B cell (primary cell): Measurements from ENCODE around the gene PCBP1. TPM values are rescaled to one million over a fixed set of nuclear protein-coding genes. Genes with fewer than 3 reads are reported as not detected.

Source experiments
- ATAC-seq: fragments of 200-7000 bp; cut with Tn5 transposase; one replicate; pipeline ENCODE4 v1.10.0; 2021; ENCODE audit warnings: low read depth, mild to moderate bottlenecking, moderate number of reproducible peaks, moderate library complexity
- CTCF ChIA-PET: fragments of 350-600 bp; sonication (Branson Sonifier 250); formaldehyde crosslinking; loops from one replicate; lab custom pipeline; 2021; ENCODE audit warnings: antibody characterized with exemption, inconsistent platforms; lab: Charles Lee
- POLR2A ChIA-PET: fragments of 350-600 bp; sonication (Branson Sonifier 250); formaldehyde crosslinking; loops from one replicate; lab custom pipeline; 2021; ENCODE audit warnings: antibody characterized with exemption; lab: Charles Lee
- DNase-seq: peaks from one replicate; pipeline ENCODE4 v3.0.0; 2013
- H2AFZ ChIP-seq: 2 replicates; pipeline ENCODE4 v1.6.1; 2012; ENCODE audit warnings: mild to moderate bottlenecking, low read depth, low read length; ENCODE audit not compliant: insufficient read depth, poor library complexity, severe bottlenecking
- H3K27ac ChIP-seq, 2 donors: 1 replicate in 1 of 2; 2 replicates in 1 of 2; pipeline ENCODE4 v1.5.1; 2012 to 2013; ENCODE audit warnings: low read length in 2 of 2, mild to moderate bottlenecking in 2 of 2, moderate library complexity in 1 of 2
- H3K27me3 ChIP-seq, 4 experiments: fragments of 200-600 bp in 1 of 4; sonication (generic) in 1 of 4; replicated peaks in 1 of 4; 1 replicate in 2 of 4; 2 replicates in 2 of 4; pipeline versions ENCODE4 v1.6.1 to v1.7.0; 2013 to 2016; ENCODE audit warnings: low read length in 3 of 4, mild to moderate bottlenecking in 2 of 4, mixed read lengths in 1 of 4, moderate library complexity in 1 of 4; ENCODE audit not compliant: insufficient read depth in 4 of 4, control insufficient read depth in 3 of 4; ENCODE audit errors: control extremely low read depth in 1 of 4
- H3K36me3 ChIP-seq, 2 experiments: replicated peaks in 1 of 2; 1 replicate in 1 of 2; 2 replicates in 1 of 2; pipeline versions ENCODE4 v1.6.1 to v1.7.1; 2013; ENCODE audit warnings: low read length in 1 of 2; ENCODE audit not compliant: insufficient read depth in 2 of 2, control insufficient read depth in 1 of 2; ENCODE audit errors: control extremely low read depth in 1 of 2, extremely low read depth in 1 of 2
- H3K4me1 ChIP-seq, 2 donors: fragments of 200-600 bp in 1 of 2; sonication (generic) in 1 of 2; 1 replicate in 1 of 2; 2 replicates in 1 of 2; pipeline versions ENCODE4 v1.5.1 to v1.6.1; 2013 to 2017; ENCODE audit warnings: low read length in 2 of 2; ENCODE audit not compliant: control insufficient read depth in 2 of 2, insufficient read depth in 2 of 2
- H3K4me2 ChIP-seq: replicated peaks from 2 replicates; pipeline ENCODE3; 2012; ENCODE audit warnings: mild to moderate bottlenecking, low read depth, low read length; ENCODE audit not compliant: poor library complexity, severe bottlenecking
- H3K4me3 ChIP-seq, 5 experiments: fragments of 200-600 bp in 1 of 5; sonication (generic) in 1 of 5; 1 replicate in 3 of 5; 2 replicates in 2 of 5; pipeline versions ENCODE4 v1.5.1 to v1.7.0; 2011 to 2016; ENCODE audit warnings: low read length in 4 of 5, mild to moderate bottlenecking in 4 of 5, low read depth in 2 of 5, control low read depth in 1 of 5, moderate library complexity in 1 of 5; ENCODE audit not compliant: insufficient read depth in 1 of 5; ENCODE audit errors: control extremely low read depth in 1 of 5, extremely low read depth in 1 of 5
- H3K79me2 ChIP-seq: fragments of 200-600 bp; sonication (generic); one replicate; pipeline ENCODE4 v1.6.0; 2016; ENCODE audit warnings: low read length; ENCODE audit not compliant: control insufficient read depth, insufficient read depth
- H3K9ac ChIP-seq: fragments of 200-600 bp; sonication (generic); 2 replicates; pipeline ENCODE4 v1.6.1; 2017; ENCODE audit warnings: mild to moderate bottlenecking, low read length, moderate library complexity
- H3K9me3 ChIP-seq, 3 donors: one replicate each; pipeline versions ENCODE4 v1.6.1 to v1.7.1; 2013; ENCODE audit warnings: low read length in 2 of 3; ENCODE audit not compliant: control insufficient read depth in 2 of 3, insufficient read depth in 1 of 3; ENCODE audit errors: control extremely low read depth in 1 of 3
- H4K20me1 ChIP-seq: 2 replicates; pipeline ENCODE4 v1.6.0; 2012; ENCODE audit warnings: mild to moderate bottlenecking, low read length; ENCODE audit not compliant: insufficient read depth, control insufficient read depth, poor library complexity, severe bottlenecking
- H3K27ac Mint-ChIP-seq: one replicate; pipeline ENCODE4 v1.8.0; 2021; ENCODE audit warnings: mixed read lengths
- H3K27me3 Mint-ChIP-seq: one replicate; pipeline ENCODE4 v1.8.0; 2021; ENCODE audit warnings: mixed read lengths
- H3K4me1 Mint-ChIP-seq: one replicate; pipeline ENCODE4 v1.8.0; 2021; ENCODE audit warnings: mixed read lengths
- H3K4me3 Mint-ChIP-seq: one replicate; pipeline ENCODE4 v1.8.0; 2021; ENCODE audit warnings: mixed read lengths
- H3K9me3 Mint-ChIP-seq: one replicate; pipeline ENCODE4 v1.8.0; 2022; ENCODE audit warnings: mixed read lengths; ENCODE audit not compliant: insufficient read depth
- EZH2 ChIP-seq: IDR thresholded peaks from 2 replicates; pipeline ENCODE4 v1.6.1; 2012; ENCODE audit warnings: borderline replicate concordance, low read depth, mild to moderate bottlenecking, moderate library complexity, low read length; ENCODE audit not compliant: insufficient read depth, poor library complexity, severe bottlenecking
- WGBS: methylation state at CpG from one replicate; pipeline ENCODE4 v1.1.5; 2013; ENCODE audit warnings: missing lambda C conversion rate; ENCODE audit not compliant: insufficient coverage; 5-methylcytosine and 5-hydroxymethylcytosine counted together
- intact Hi-C: fragments of 100-400 bp; cut with micrococcal nuclease; formaldehyde crosslinking; loops from one replicate; pipeline ENCODE4 v1.10.0; 2022
- polyA plus RNA-seq: library from polyadenylated mRNA; depleted of rRNA; stranded (reverse); fragments of >200 nt; gene quantifications from 2 replicates; pipeline ENCODE4 v1.2.3, GENCODE V29; 2012
- total RNA-seq, 2 donors: library from RNA; stranded (reverse); fragments of 120-200 nt in 1 of 2; gene quantifications; 1 replicate in 1 of 2; 2 replicates in 1 of 2; pipeline versions ENCODE4 v1.2.3 to v1.2.4, GENCODE V29; 2013 to 2022
- TF ChIP-seq, protein P1 (sequence below): fragments of 200-600 bp; IDR thresholded peaks from one replicate; pipeline ENCODE4 v1.8.0; 2022; ENCODE audit warnings: antibody characterized with exemption, mild to moderate bottlenecking

Gene PCBP1
- total and polyA plus RNA-seq, 2 donors (not counting 1 experiment from before 2014, with no cell fraction given) = 172 to 327 TPM

DNA sequence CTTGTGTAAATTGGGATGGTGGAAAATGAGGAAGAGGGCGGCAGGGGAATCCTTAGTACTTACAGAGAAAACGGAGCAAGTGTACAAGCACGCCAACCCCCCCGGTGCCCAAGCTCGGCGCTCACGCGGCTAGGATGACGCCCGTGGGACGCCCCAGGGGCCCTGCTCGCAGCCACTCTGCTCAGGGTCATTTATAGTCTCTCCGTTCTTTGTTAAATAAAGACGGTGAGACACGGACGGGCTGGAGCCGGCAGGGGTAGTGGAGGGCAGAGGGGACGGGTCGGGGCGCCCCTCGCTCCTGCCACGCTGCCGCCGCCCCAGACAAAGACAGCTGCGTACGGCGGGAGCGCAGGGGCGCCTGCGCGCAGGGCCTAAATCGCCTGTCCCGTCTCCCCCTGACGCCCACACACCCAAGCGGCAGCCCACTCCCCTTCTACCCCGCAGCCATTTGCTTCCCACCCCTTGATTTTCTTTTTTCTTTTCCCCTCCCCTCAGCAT lies 37.8 kb downstream of the PCBP1 start:
- Mint-ChIP-seq H3K4me1 (peaks cover 65% of the 10 kb centered on the region), H3K27me3 (no peaks in the 10 kb centered on the region), H3K27ac (peak overlapping the region; percentile 100), H3K9me3 (no peaks in the 10 kb centered on the region), H3K4me3 (peak overlapping the region; percentile 95)
- Histone ChIP-seq H3K9me3 (no peaks in the 10 kb centered on the region), H3K4me2 (peak overlapping the region; percentile 98), H3K27ac (peak overlapping the region; percentile 100), H3K36me3 (no peaks in the 10 kb centered on the region), H3K4me3 (peak overlapping the region; percentile 32 to 99 (median 71)), H2AFZ (peak overlapping the region; percentile 84), H3K9ac (peak overlapping the region; percentile 99), H3K27me3 (no peaks in the 10 kb centered on the region), H3K4me1 (peaks cover 63 to 71% of the 10 kb centered on the region in 2 donors), H3K79me2 (peaks cover 11% of the 10 kb centered on the region), H4K20me1 (no peaks in the 10 kb centered on the region)
- ATAC-seq = peak; percentile 66
- intact Hi-C loops = loop anchor here (1.0 kb wide), 5 partner anchors 8 to 39 kb away; no protein-coding TSS in a partner anchor
- TF ChIP-seq, protein P1, sequence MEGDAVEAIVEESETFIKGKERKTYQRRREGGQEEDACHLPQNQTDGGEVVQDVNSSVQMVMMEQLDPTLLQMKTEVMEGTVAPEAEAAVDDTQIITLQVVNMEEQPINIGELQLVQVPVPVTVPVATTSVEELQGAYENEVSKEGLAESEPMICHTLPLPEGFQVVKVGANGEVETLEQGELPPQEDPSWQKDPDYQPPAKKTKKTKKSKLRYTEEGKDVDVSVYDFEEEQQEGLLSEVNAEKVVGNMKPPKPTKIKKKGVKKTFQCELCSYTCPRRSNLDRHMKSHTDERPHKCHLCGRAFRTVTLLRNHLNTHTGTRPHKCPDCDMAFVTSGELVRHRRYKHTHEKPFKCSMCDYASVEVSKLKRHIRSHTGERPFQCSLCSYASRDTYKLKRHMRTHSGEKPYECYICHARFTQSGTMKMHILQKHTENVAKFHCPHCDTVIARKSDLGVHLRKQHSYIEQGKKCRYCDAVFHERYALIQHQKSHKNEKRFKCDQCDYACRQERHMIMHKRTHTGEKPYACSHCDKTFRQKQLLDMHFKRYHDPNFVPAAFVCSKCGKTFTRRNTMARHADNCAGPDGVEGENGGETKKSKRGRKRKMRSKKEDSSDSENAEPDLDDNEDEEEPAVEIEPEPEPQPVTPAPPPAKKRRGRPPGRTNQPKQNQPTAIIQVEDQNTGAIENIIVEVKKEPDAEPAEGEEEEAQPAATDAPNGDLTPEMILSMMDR = no peak
- no peak for TF ChIP-seq EZH2
- ChIA-PET CTCF (interaction anchor here (0.7 to 5.7 kb wide), 17 partner anchors 9 to 1928 kb away, joined by 3 to 59 read pairs (median 5); partner anchors contain the start of genes MXD1 and PCBP1), POLR2A (interaction anchor here (0.6 to 8.5 kb wide), 22 partner anchors 9 to 210 kb away, joined by 3 to 170 read pairs (median 12); partner anchors contain the start of genes C2orf42, FAM136A, MXD1 and PCBP1)
- WGBS = under 1% methylated on average over 34 of the region's 36 CpGs
- peak; percentile 95 for DNase-seq

DNA sequence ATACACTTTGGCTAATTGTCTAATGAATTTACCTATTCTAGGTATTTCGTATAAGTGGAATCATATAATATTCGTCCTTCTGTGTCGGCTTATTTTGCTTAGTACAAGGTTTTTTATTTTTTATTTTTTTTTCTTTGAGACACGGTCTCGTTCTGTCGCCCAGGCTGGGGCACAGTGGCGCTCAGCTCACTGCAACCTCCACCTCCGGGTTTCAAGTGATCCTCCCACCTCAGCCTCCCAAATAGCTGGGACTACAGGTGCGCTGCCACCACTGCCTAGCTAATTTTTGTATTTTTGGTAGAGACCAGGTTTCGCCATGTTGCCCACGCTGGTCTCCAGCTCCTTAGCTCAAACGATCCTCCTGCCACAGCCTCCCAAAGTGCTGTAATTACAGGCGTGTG lies 38.2 kb downstream of the PCBP1 start:
- H3K4me2 ChIP-seq = peak overlapping the region; percentile 98
- H3K9me3 ChIP-seq = no peaks in the 10 kb centered on the region
- DNase-seq = no peak
- H3K27me3 ChIP-seq = no peaks in the 10 kb centered on the region
- H2AFZ ChIP-seq = peak overlapping the region; percentile 84
- H3K36me3 ChIP-seq = no peaks in the 10 kb centered on the region
- intact Hi-C loops = loop anchor here (1.0 kb wide), 2 partner anchors 8 to 16 kb away; no protein-coding TSS in a partner anchor
- WGBS = 65% methylated on average over 8 of the region's 13 CpGs
- peaks cover 64% of the 10 kb centered on the region for H3K4me1 Mint-ChIP-seq
- H3K27me3 Mint-ChIP-seq = no peaks in the 10 kb centered on the region
- ATAC-seq = no peak
- peak overlapping the region; percentile 100 for H3K27ac Mint-ChIP-seq
- no peaks in the 10 kb centered on the region for H3K9me3 Mint-ChIP-seq
- POLR2A ChIA-PET = interaction anchor here (0.6 to 8.5 kb wide), 17 partner anchors 9 to 476 kb away, joined by 3 to 170 read pairs (median 14); partner anchors contain the start of genes C2orf42, MXD1, PCBP1 and PCYOX1
- H3K4me3 Mint-ChIP-seq = peak overlapping the region; percentile 95
- H3K79me2 ChIP-seq = peaks cover 16% of the 10 kb centered on the region
- H3K27ac ChIP-seq = peak overlapping the region; percentile 100
- H3K9ac ChIP-seq = peak overlapping the region; percentile 99
- TF ChIP-seq EZH2 = no peak
- TF ChIP-seq, protein P1 = no peak
- CTCF ChIA-PET = interaction anchor here (0.7 to 5.7 kb wide), 10 partner anchors 9 to 213 kb away, joined by 3 to 59 read pairs (median 6); partner anchors contain the start of genes MXD1 and PCBP1
- no peaks in the 10 kb centered on the region for H4K20me1 ChIP-seq
- H3K4me3 ChIP-seq = peak overlapping the region; percentile 32 to 99 (median 71)
- H3K4me1 ChIP-seq = peaks cover 59 to 66% of the 10 kb centered on the region in 2 donors
